Sigmoid colon (tissue), 4 donors: ENCODE measurements around the gene STRA6.

ENCODE experiments used
- CTCF ChIP-seq, 4 experiments: fragments of 450-650 bp in 3 of 4; fragments of 200-600 bp in 1 of 4; IDR thresholded peaks; one replicate each; pipeline ENCODE4 v1.5.1; 2016 to 2019; ENCODE audit warnings: antibody characterized with exemption in 4 of 4, mild to moderate bottlenecking in 3 of 4, moderate library complexity in 2 of 4
- EP300 ChIP-seq, 4 donors: sonication (generic); formaldehyde crosslinking; IDR thresholded peaks; one replicate each; pipeline ENCODE4 v1.6.1; 2017; ENCODE audit warnings: antibody characterized with exemption in 4 of 4
- POLR2A ChIP-seq, 2 donors: fragments of 450-650 bp; IDR thresholded peaks; one replicate each; pipeline ENCODE4 v1.6.1; 2016; ENCODE audit warnings: antibody characterized with exemption in 2 of 2, mild to moderate bottlenecking in 2 of 2, moderate library complexity in 2 of 2

- TF ChIP-seq CTCF (IDR thresholded peaks at IDR 0.05) = no peak
- no peak for TF ChIP-seq POLR2A (IDR thresholded peaks at IDR 0.05)
- no peak for TF ChIP-seq EP300 (IDR thresholded peaks at IDR 0.05)
These were observed 2.2 kb downstream of the STRA6 start for GRCh38 chr15:74200412-74200815.
